ENCODE data around the gene AGBL4. TPM values are rescaled to one million over a fixed set of nuclear protein-coding genes. Genes with fewer than 3 reads are reported as not detected.

The AGBL4 gene
- total and polyA plus RNA-seq, 9 of the 15 experiments (the other 6 are each of a cell fraction or from before 2014, with no cell fraction given): 0.11 TPM; not detected in 7

DNA sequence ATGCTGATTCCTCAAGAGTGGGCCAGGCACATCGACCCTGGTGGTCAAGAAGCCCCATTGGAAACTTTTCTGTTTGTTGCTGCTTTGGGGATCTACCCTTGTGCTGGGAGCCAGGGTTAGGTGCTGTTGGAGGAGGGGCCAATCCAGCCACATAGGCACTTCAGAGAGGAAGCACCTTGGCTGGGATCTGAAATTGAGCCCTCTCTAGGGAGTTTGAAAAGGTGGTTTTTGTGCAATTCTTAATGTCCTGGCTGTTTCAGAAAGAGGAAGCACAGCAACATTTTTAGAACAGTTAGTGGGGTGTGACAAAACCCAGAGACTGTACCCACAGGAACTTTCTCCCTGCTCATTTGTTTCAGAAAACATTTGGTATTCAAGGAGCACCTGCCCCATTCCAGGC lies 1229.9 kb downstream of the AGBL4 start:
- in situ Hi-C loops (cut with MboI) (no loop called here), intact Hi-C loops (cut with micrococcal nuclease) (no loop called here)
- BruUV-seq (replicated peaks): no TSS peak
- no peaks in the 10 kb centered on the region for H3K9me1 ChIP-seq (ENCODE audit: control insufficient read depth, insufficient read depth, low read length)
- no peak overlapping the region for H3K4me3 ChIP-seq
- no peak overlapping the region for H3K4me2 ChIP-seq (ENCODE audit: insufficient read depth, low read length)
- 0% methylated on average over 1 of the region's 1 CpG for WGBS (ENCODE audit: insufficient coverage, low coverage, missing lambda C conversion rate)
- H2AFZ ChIP-seq (ENCODE audit: low read depth, low read length): no peak overlapping the region
- H3K27me3 ChIP-seq (ENCODE audit: control insufficient read depth in 2 of 2, insufficient read depth in 2 of 2, low read length in 2 of 2): no peaks in the 10 kb centered on the region
- no peaks in the 10 kb centered on the region for H3K36me3 ChIP-seq (ENCODE audit: control insufficient read depth, insufficient read depth, low read length)
- ChIA-PET POLR2A (no interaction called here), CTCF (ENCODE audit: low intra/inter-chr PET ratio) (no interaction called here)
- H4K20me1 ChIP-seq (replicated peaks; ENCODE audit: control insufficient read depth, insufficient read depth, low read length): no peaks in the 10 kb centered on the region
- H3K27ac ChIP-seq (ENCODE audit: extremely low read depth, low read depth, low read length): no peak overlapping the region
- H3K9me3 ChIP-seq (replicated peaks; ENCODE audit: control insufficient read depth, insufficient read depth, low read depth, low read length): no peaks in the 10 kb centered on the region
- no peaks in the 10 kb centered on the region for H3K4me1 ChIP-seq (replicated peaks in 1 of 2; ENCODE audit: control insufficient read depth in 2 of 2, insufficient read depth in 2 of 2, low read length in 2 of 2)
- DNase-seq (ENCODE audit: extremely low read depth in 1 of 4, low spot score in 3 of 4): no peak
- FAIRE-seq: no peak
- H3K9ac ChIP-seq (ENCODE audit: insufficient read depth in 1 of 2, low read depth in 2 of 2, low read length in 2 of 2): no peak overlapping the region
- H3K79me2 ChIP-seq (ENCODE audit: control insufficient read depth, insufficient read depth, low read length): no peaks in the 10 kb centered on the region
- ATAC-seq: no peak
- TF ChIP-seq PYGO2 (tag; IDR thresholded peaks at IDR 0.05): no peak
- no peak for TF ChIP-seq FOXJ3 (CRISPR knock-in tag; IDR thresholded peaks at IDR 0.05)
- TF ChIP-seq CEBPG (CRISPR knock-in tag; IDR thresholded peaks at IDR 0.05): no peak
- TF ChIP-seq CEBPG (tag; conservative IDR thresholded peaks at IDR 0.05 in 1 of 2, IDR thresholded peaks at IDR 0.05 in 1 of 2): no peak
- no peak for TF ChIP-seq KLF16 (IDR thresholded peaks at IDR 0.05)
- no peak for TF ChIP-seq HOXB6 (CRISPR knock-in tag; IDR thresholded peaks at IDR 0.05; ENCODE audit: borderline replicate concordance)
- no peak for TF ChIP-seq ZFPM2 (CRISPR knock-in tag; IDR thresholded peaks at IDR 0.05)
- TF ChIP-seq POLR2A (conservative IDR thresholded peaks at IDR 0.05): no peak
- TF ChIP-seq, protein P1, sequence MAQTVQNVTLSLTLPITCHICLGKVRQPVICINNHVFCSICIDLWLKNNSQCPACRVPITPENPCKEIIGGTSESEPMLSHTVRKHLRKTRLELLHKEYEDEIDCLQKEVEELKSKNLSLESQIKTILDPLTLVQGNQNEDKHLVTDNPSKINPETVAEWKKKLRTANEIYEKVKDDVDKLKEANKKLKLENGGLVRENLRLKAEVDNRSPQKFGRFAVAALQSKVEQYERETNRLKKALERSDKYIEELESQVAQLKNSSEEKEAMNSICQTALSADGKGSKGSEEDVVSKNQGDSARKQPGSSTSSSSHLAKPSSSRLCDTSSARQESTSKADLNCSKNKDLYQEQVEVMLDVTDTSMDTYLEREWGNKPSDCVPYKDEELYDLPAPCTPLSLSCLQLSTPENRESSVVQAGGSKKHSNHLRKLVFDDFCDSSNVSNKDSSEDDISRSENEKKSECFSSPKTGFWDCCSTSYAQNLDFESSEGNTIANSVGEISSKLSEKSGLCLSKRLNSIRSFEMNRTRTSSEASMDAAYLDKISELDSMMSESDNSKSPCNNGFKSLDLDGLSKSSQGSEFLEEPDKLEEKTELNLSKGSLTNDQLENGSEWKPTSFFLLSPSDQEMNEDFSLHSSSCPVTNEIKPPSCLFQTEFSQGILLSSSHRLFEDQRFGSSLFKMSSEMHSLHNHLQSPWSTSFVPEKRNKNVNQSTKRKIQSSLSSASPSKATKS (CRISPR knock-in tag; IDR thresholded peaks at IDR 0.05): no peak
- no peak for TF ChIP-seq GATAD2A (IDR thresholded peaks at IDR 0.05)
- no peak for TF ChIP-seq TCF3 (CRISPR knock-in tag; IDR thresholded peaks at IDR 0.05)
- TF ChIP-seq STAG1 (CRISPR knock-in tag; IDR thresholded peaks at IDR 0.05; ENCODE audit: borderline replicate concordance): no peak
- no peak for TF ChIP-seq XRCC3 (IDR thresholded peaks at IDR 0.05)
- TF ChIP-seq, protein P2, sequence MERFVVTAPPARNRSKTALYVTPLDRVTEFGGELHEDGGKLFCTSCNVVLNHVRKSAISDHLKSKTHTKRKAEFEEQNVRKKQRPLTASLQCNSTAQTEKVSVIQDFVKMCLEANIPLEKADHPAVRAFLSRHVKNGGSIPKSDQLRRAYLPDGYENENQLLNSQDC (CRISPR knock-in tag; IDR thresholded peaks at IDR 0.05): no peak
